Endothelial cell (in vitro differentiated cells): ENCODE data around the gene FAM13C. TPM values are rescaled to one million over a fixed set of nuclear protein-coding genes. Genes with fewer than 3 reads are reported as not detected.
"Not testable (repeated sequence)": the region's sequence is repeated elsewhere in the genome, so short reads cannot be mapped to it uniquely, and the experiment has no call there.

Source experiments
- DNase-seq: peaks from one replicate; pipeline ENCODE4 v3.0.0; 2021; ENCODE audit warnings: low spot score
- H3K27ac Mint-ChIP-seq: one replicate; pipeline ENCODE4 v1.8.0; 2021; ENCODE audit warnings: mixed read lengths, inconsistent platforms; ENCODE audit not compliant: unreplicated experiment
- H3K27me3 Mint-ChIP-seq: one replicate; pipeline ENCODE4 v1.8.0; 2021; ENCODE audit warnings: mild to moderate bottlenecking, moderate library complexity, mixed read lengths, inconsistent platforms; ENCODE audit not compliant: unreplicated experiment
- H3K36me3 Mint-ChIP-seq: one replicate; pipeline ENCODE4 v1.8.0; 2021; ENCODE audit warnings: mild to moderate bottlenecking, low read depth, mixed read lengths, inconsistent platforms; ENCODE audit not compliant: unreplicated experiment
- H3K4me1 Mint-ChIP-seq: one replicate; pipeline ENCODE4 v1.8.0; 2021; ENCODE audit warnings: mild to moderate bottlenecking, mixed read lengths, inconsistent platforms; ENCODE audit not compliant: unreplicated experiment
- H3K4me3 Mint-ChIP-seq: one replicate; pipeline ENCODE4 v1.8.0; 2021; ENCODE audit warnings: mild to moderate bottlenecking, mixed read lengths, inconsistent platforms; ENCODE audit not compliant: unreplicated experiment
- H3K9me3 Mint-ChIP-seq: one replicate; pipeline ENCODE4 v1.8.0; 2021; ENCODE audit warnings: mixed read lengths, inconsistent platforms; ENCODE audit not compliant: unreplicated experiment
- total RNA-seq: library from RNA; stranded (reverse); fragmentation: NEBNext Ultra II Directional; extraction: Animal tissue kit (Norgen Biotek cat#: 25700); gene quantifications from one replicate; pipeline ENCODE4 v1.2.1, GENCODE V29; 2021; ENCODE audit not compliant: unreplicated experiment
- TF ChIP-seq, protein P1 (sequence below): fragments of 200-600 bp; sonication (generic); IDR thresholded peaks from one replicate; pipeline ENCODE4 v1.5.0; 2021; ENCODE audit warnings: antibody characterized with exemption; ENCODE audit not compliant: unreplicated experiment

Gene FAM13C
- total RNA-seq, 1 donor from 2014 or later, result 57.9 TPM

DNA sequence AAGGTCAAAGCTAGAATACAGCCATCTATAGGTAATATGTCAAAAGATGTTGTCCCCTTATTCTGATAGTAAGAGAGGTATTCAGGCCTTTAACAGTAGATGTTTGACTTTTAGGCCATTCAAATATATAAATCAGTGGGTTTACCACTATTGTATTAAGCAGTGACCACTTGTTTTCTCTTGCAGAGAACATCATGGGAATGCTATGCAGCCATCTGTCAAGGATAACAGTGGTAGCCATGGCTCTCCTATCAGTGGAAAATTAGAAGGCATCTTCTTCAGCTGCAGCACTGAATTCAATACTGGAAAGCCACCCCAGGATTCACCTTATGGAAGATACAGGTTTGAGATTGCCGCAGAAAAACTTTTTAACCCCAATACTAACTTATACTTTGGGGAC, 117.5 kb downstream of the FAM13C start:
- no peak overlapping the region for H3K27ac Mint-ChIP-seq
- no peak overlapping the region for H3K4me3 Mint-ChIP-seq
- no peaks in the 10 kb centered on the region for H3K9me3 Mint-ChIP-seq
- peaks cover 2% of the 10 kb centered on the region for H3K27me3 Mint-ChIP-seq
- no peak for DNase-seq
- TF ChIP-seq, protein P1, sequence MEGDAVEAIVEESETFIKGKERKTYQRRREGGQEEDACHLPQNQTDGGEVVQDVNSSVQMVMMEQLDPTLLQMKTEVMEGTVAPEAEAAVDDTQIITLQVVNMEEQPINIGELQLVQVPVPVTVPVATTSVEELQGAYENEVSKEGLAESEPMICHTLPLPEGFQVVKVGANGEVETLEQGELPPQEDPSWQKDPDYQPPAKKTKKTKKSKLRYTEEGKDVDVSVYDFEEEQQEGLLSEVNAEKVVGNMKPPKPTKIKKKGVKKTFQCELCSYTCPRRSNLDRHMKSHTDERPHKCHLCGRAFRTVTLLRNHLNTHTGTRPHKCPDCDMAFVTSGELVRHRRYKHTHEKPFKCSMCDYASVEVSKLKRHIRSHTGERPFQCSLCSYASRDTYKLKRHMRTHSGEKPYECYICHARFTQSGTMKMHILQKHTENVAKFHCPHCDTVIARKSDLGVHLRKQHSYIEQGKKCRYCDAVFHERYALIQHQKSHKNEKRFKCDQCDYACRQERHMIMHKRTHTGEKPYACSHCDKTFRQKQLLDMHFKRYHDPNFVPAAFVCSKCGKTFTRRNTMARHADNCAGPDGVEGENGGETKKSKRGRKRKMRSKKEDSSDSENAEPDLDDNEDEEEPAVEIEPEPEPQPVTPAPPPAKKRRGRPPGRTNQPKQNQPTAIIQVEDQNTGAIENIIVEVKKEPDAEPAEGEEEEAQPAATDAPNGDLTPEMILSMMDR, result no peak
- H3K36me3 Mint-ChIP-seq, result peaks cover 20% of the 10 kb centered on the region
- H3K4me1 Mint-ChIP-seq, result peaks cover 21% of the 10 kb centered on the region

DNA sequence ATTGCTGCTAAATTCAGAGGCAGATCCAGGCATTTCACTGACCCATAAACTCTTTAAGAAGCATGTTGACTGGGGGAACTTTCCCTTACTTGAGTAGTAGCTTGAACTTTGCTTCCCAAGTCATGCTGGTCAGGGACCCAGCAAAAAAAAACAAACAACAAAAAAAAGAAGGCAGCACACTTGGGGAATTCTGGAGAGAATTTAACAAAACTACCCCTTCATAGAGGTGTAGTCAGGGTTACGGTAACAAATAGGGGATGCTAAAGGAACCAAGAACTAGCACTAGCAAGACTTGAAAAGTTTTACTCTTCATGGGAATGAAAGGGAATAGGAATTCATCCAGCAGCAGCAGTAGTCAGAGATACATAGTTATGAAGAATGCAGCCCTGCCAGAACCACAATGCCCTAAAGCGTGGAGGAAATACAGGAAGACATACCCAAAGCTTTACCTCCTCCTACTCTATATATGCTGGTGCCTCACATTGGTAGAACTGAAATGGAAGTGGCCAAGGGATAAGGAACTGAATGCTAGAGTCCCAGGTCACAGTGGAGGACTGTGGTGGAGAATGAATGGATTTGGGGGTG, 118.6 kb downstream of the FAM13C start:
- peaks cover 20% of the 10 kb centered on the region for H3K36me3 Mint-ChIP-seq
- no peak for DNase-seq
- peaks cover 2% of the 10 kb centered on the region for H3K27me3 Mint-ChIP-seq
- peaks cover 21% of the 10 kb centered on the region for H3K4me1 Mint-ChIP-seq
- H3K4me3 Mint-ChIP-seq, result no peak overlapping the region
- H3K9me3 Mint-ChIP-seq, result no peaks in the 10 kb centered on the region
- TF ChIP-seq, protein P1, result no peak
- peak overlapping the region; percentile 17 for H3K27ac Mint-ChIP-seq

DNA sequence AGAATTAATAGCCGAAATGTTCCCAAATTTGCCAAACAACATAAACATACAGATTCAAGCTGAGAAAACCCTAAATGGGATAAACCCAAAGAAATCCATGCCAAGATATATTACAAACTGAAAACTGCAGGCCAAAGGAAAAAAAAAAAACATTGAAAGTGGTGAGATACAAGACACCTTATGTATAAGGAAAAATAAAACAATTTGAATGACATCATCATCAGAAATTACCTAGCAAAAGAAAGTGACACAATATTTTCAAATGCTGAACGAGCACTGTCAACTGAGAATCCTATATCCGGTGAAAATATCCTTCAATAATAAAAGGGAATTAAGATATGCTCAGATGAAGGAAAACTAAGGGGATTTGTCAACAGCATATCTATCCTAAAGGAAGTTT, 119.4 kb downstream of the FAM13C start:
- TF ChIP-seq, protein P1, result no peak
- Mint-ChIP-seq H3K4me3 (no peak overlapping the region), H3K4me1 (peaks cover 21% of the 10 kb centered on the region), H3K27me3 (peaks cover 2% of the 10 kb centered on the region), H3K9me3 (no peaks in the 10 kb centered on the region), H3K36me3 (peaks cover 20% of the 10 kb centered on the region), H3K27ac (peak overlapping the region; percentile 44)
- DNase-seq, result no peak

DNA sequence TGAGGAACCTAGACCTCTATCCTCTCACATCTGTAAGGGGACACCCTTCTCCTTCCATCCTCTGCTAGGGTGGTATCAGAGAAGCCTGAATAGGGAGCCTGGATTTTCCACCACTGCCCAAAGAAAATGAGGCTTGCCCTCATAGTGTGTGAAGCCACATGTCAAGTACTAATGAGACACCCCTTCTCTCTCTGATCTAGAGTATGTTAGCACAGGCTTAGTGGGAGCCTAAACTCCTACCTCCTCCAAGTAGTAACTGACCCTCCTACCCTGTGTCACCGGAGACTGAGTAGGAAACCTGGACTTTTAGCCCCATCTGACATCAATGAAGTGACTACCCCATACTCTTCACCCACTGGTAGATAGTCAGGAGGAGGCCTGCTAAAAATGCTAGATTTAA, 120.3 kb downstream of the FAM13C start:
- no peak for DNase-seq
- no peak overlapping the region for H3K4me3 Mint-ChIP-seq
- peaks cover 2% of the 10 kb centered on the region for H3K27me3 Mint-ChIP-seq
- no peaks in the 10 kb centered on the region for H3K9me3 Mint-ChIP-seq
- no peak overlapping the region for H3K27ac Mint-ChIP-seq
- TF ChIP-seq, protein P1, result no peak
- H3K4me1 Mint-ChIP-seq, result peaks cover 21% of the 10 kb centered on the region
- peaks cover 16% of the 10 kb centered on the region for H3K36me3 Mint-ChIP-seq

DNA sequence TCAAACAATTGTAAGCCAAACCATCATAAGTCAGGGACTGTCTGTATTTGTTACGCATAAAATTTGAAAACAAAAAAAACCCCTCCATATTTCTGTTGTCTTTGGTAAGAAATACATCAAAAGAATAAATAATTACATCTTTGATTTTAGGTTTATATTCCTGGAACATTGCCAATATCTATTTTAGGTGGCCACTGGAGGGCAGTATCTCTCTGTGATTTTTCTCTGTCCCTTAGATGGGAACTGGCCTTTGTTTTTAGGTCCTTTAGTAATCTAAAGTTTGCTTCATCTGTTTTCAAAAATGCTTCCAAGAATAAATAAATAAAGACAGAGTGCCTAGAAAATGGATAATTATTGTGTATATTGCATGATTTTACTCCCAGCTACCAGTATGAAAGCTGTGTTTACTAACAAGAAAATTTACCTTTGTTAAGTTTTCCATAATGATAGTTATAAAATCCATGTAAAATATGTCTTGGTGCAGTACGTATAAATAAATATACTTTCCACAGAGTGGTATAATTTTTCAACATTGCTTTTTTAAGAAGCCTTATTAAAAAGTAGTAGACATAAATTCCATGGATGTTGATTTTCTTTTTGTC, 121.7 kb downstream of the FAM13C start:
- TF ChIP-seq, protein P1, result peak; percentile 81
- peaks cover 15% of the 10 kb centered on the region for H3K36me3 Mint-ChIP-seq
- H3K9me3 Mint-ChIP-seq, result no peaks in the 10 kb centered on the region
- peak; percentile 38 for DNase-seq
- H3K27ac Mint-ChIP-seq, result no peak overlapping the region
- no peak overlapping the region for H3K4me3 Mint-ChIP-seq
- H3K27me3 Mint-ChIP-seq, result peaks cover 2% of the 10 kb centered on the region
- peaks cover 21% of the 10 kb centered on the region for H3K4me1 Mint-ChIP-seq

DNA sequence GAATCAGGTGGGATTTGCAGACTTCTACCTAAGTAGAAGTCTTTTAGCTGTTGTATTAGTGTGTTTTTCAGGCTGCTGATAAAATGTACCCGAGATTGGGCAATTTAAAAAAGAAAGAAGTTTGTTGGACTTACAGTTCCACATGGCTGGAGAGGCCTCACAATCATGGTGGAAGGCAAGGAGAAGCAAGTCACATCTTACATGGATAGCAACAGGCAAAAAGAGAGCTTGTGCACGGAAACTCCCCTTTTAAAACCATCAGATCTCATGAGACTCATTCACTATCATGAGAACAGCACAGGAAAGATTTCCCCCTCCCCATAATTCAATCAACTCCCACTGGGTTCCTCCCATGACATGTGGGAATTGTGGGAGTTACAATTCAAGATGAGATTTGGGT, 123.2 kb downstream of the FAM13C start:
- H3K4me1 Mint-ChIP-seq, result peaks cover 21% of the 10 kb centered on the region
- H3K36me3 Mint-ChIP-seq, result peaks cover 11% of the 10 kb centered on the region
- not testable (repeated sequence) for H3K27me3 Mint-ChIP-seq, H3K27ac Mint-ChIP-seq, DNase-seq, H3K9me3 Mint-ChIP-seq, H3K4me3 Mint-ChIP-seq
